ENCODE results near the gene BTNL3.

DNA sequence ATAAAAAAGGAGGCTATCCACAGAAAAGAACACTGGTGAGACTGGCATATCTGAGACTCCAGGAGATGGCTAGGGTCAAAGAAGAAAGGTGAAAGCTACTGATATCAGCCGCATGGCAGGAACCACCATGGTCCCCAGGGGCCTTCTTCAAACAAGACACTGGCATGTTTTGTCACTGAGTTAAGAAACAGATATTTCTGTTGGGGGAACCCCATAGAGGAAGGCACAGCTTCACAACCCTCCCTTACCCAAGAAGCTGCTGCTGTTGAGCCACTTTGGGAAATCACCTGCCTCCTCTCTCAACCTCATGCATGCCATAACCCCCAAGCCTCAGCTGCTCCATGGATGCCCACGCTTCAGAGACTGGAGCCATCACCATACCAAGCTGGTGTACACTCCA, 13.3 kb upstream of the BTNL3 start:
- TF ChIP-seq, protein P1, sequence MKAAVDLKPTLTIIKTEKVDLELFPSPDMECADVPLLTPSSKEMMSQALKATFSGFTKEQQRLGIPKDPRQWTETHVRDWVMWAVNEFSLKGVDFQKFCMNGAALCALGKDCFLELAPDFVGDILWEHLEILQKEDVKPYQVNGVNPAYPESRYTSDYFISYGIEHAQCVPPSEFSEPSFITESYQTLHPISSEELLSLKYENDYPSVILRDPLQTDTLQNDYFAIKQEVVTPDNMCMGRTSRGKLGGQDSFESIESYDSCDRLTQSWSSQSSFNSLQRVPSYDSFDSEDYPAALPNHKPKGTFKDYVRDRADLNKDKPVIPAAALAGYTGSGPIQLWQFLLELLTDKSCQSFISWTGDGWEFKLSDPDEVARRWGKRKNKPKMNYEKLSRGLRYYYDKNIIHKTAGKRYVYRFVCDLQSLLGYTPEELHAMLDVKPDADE (IDR thresholded peaks at IDR 0.05) = no peak
- no peak for TF ChIP-seq NANOG (IDR thresholded peaks at IDR 0.05; ENCODE audit: borderline replicate concordance)

Measured in GM23338 (cell line).